Lower leg skin (tissue), 3 donors: ENCODE measurements around the gene CD7.

Experiments
- CTCF ChIP-seq, 3 donors: fragments of 450-650 bp; IDR thresholded peaks; one replicate each; pipeline ENCODE4 v1.5.1; 2016; ENCODE audit warnings: antibody characterized with exemption in 3 of 3, mild to moderate bottlenecking in 3 of 3, moderate library complexity in 2 of 3
- POLR2A ChIP-seq, 2 donors: fragments of 450-650 bp; IDR thresholded peaks; one replicate each; pipeline ENCODE4 v1.6.1; 2016 to 2017; ENCODE audit warnings: antibody characterized with exemption in 2 of 2, mild to moderate bottlenecking in 1 of 2, moderate library complexity in 1 of 2

GRCh38 chr17:82327289-82327688 lies 9.9 kb upstream of the CD7 start:
- TF ChIP-seq POLR2A (IDR thresholded peaks at IDR 0.05) (no peak), CTCF (IDR thresholded peaks at IDR 0.05) (no peak)
